Suppressor macrophage treated with lipopolysaccharide for 1 hour (primary cell): Measurements from ENCODE around the gene RHOXF2.

Experiments
- DNase-seq, 3 donors: peaks; one replicate each; pipeline ENCODE4 v3.0.0-alpha.2; 2020 to 2022

Gene RHOXF2

DNA sequence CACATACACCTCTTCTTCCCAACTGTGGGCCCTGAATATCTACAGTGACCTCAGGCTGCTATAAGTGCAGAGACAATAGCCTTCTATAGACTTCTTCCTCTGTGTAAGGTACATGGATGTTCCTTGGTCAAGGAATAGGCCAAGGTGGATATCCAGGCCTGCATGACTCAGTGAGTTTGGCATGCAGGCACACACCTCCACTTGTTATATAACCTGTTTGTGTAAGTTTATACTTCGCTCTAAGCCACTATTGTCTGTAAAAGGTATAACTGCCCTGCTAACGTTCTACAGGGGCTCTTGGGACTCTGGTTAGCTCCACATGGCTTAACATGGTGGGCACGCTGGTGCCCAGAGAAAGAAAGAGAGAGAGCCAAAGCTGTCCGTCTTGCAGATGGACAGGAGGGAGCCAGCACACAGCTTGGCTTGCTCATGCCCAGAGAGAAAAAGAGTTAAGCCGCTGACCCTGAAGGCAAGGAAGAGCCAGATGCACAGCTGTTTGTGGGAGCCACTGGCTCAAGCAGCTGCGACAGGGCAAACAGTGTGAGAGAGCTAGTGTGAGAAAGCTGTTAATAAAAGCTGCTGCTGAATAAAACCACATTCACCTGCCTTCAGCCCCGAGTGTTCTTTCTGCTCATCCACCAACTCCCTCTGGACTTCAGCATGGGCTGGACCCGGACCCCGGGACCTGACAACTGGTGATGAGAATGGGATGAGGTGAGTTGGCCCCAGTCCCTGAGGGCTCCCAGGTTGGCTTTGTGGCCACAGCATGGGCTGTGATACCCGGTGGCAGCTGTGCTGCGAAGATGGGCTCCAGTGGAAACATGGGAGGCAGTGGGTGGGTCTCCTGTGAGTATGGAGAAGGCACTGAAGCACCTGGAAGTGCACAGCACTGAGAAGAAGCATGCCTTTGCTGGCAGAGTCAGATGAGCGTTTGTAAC, 47.7 kb downstream of the RHOXF2 start:
- DNase-seq = no peak

DNA sequence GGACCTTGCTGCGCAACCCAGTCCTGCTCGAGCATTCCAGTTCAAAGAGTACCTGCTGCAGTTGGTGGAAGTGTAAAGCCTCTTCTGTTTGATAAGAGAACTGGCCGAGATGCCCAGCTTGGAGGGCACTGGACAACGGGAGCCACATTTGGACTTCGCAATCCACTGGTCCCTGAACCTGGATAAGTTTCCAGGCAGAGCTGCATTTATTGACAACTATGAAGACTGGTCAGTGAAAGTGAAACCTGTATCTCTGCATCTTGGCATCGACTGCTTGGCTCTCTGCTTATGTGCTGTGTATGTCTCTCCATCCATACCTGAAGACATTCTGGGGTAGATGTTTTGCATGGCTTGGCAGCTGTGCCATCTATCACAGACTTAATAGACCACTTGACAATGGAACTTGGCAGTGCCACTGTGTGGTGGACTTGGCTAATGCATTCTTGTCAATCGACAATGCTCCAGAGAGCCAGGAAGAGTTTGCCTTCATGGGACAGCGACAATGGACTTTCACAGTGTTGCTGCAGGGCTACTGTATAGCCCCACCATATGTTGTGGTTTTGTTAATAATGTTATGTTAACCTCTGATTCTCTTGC, 48.7 kb downstream of the RHOXF2 start:
- no peak for DNase-seq

DNA sequence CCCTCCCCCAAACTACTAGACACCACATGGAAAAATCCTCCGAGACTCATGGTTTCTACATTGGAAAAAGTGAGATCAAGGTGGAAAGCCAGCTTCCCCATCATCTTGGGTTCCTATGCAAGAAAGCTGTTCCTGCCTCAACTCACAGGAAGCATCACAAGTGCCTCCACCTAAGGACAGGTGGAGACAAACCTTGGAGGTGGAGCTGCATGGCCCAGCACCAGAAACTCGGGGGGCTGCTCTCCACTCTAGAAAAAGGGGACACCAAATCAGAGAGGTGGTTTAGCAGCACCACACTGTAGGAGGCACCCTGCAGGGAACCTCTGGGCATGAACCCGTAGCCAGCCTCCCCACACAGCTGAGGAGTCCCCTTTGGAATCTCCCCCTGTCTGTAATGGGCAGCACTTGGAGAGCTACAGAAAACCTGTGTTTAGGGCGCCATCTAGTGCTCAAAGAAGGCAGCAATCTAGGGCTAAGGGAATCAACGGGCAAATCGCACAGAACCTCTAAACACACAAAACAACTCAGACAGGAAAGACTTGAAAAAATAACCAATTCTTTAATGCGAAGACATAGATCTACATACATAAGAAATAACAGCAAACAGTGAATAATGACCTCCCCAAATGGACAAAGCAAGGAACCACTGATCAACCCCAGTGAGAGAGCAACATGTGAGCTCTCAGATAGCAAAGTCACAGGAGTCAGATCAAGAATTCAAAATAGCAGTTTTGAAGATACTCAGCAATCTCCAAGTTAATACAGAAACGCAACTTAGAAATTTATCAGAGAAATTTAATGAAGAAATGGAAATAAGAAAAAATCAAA, 55.2 kb downstream of the RHOXF2 start:
- DNase-seq = peak; percentile 72 to 80 (median 76)
